Keratinocyte (primary cell): ENCODE results near the gene CPVL. TPM values are rescaled to one million over a fixed set of nuclear protein-coding genes. Genes with fewer than 3 reads are reported as not detected.

Experiments used
- DNase-seq: peaks from one replicate; pipeline ENCODE4 v3.0.0-alpha.2; 2011; ENCODE audit warnings: low read depth, missing footprints, low spot score
- FAIRE-seq: peaks from 2 replicates; lab custom pipeline; 2011; peaks lifted over from hg19 to GRCh38; lab: Jason Lieb, UNC
- H2AFZ ChIP-seq: 2 replicates; pipeline ENCODE4 v1.6.0; 2012; ENCODE audit warnings: low read length, control low read depth, inconsistent platforms; ENCODE audit not compliant: control insufficient read depth
- H3K27ac ChIP-seq: 2 replicates; pipeline ENCODE4 v1.5.1; 2011; ENCODE audit warnings: low read length; ENCODE audit not compliant: control insufficient read depth, insufficient read depth
- H3K27me3 ChIP-seq: 3 replicates; pipeline ENCODE4 v1.6.0; 2011; ENCODE audit warnings: low read length; ENCODE audit not compliant: control insufficient read depth, insufficient read depth; ENCODE audit errors: extremely low read depth
- H3K36me3 ChIP-seq, 2 experiments: 2 replicates in 1 of 2; 3 replicates in 1 of 2; pipeline ENCODE4 v1.5.1; 2011; ENCODE audit warnings: low read length in 2 of 2, mild to moderate bottlenecking in 1 of 2; ENCODE audit not compliant: control insufficient read depth in 2 of 2, insufficient read depth in 2 of 2; ENCODE audit errors: extremely low read depth in 1 of 2
- H3K4me1 ChIP-seq: 3 replicates; pipeline ENCODE4 v1.5.1; 2011; ENCODE audit warnings: low read length; ENCODE audit not compliant: control insufficient read depth, insufficient read depth; ENCODE audit errors: extremely low read depth
- H3K4me2 ChIP-seq: 3 replicates; pipeline ENCODE4 v1.6.0; 2011; ENCODE audit warnings: low read depth, low read length; ENCODE audit not compliant: control insufficient read depth, insufficient read depth; ENCODE audit errors: extremely low read depth
- H3K4me3 ChIP-seq, 3 experiments: fragments of 200-600 bp in 1 of 3; sonication (generic) in 1 of 3; 2 replicates in 2 of 3; 3 replicates in 1 of 3; pipeline ENCODE4 v1.5.1; 2011 to 2016; ENCODE audit warnings: low read length in 3 of 3, mild to moderate bottlenecking in 3 of 3, control low read depth in 2 of 3, inconsistent platforms in 1 of 3, low read depth in 1 of 3, mixed read lengths in 1 of 3, mixed run types in 1 of 3, moderate library complexity in 1 of 3; ENCODE audit not compliant: control insufficient read depth in 2 of 3, insufficient read depth in 2 of 3; ENCODE audit errors: extremely low read depth in 1 of 3
- H3K79me2 ChIP-seq: 2 replicates; pipeline ENCODE4 v1.6.0; 2012; ENCODE audit warnings: low read length; ENCODE audit not compliant: control insufficient read depth, insufficient read depth
- H3K9ac ChIP-seq: 3 replicates; pipeline ENCODE4 v1.6.0; 2011; ENCODE audit warnings: low read length; ENCODE audit not compliant: control insufficient read depth, insufficient read depth; ENCODE audit errors: extremely low read depth
- H3K9me1 ChIP-seq: 3 replicates; pipeline ENCODE4 v1.6.0; 2011; ENCODE audit warnings: low read length; ENCODE audit not compliant: control insufficient read depth, insufficient read depth; ENCODE audit errors: extremely low read depth
- H3K9me3 ChIP-seq: 2 replicates; pipeline ENCODE4 v1.5.1; 2012; ENCODE audit warnings: low read depth, low read length; ENCODE audit not compliant: control insufficient read depth
- H4K20me1 ChIP-seq: 3 replicates; pipeline ENCODE4 v1.6.0; 2011; ENCODE audit warnings: low read length; ENCODE audit not compliant: control insufficient read depth, insufficient read depth; ENCODE audit errors: extremely low read depth
- CTCF ChIP-seq, 3 experiments: IDR thresholded peaks in 1 of 3; conservative IDR thresholded peaks in 1 of 3; optimal IDR thresholded peaks in 1 of 3; 2 replicates in 2 of 3; 3 replicates in 1 of 3; pipeline versions ENCODE3 to v1.5.1; 2011; ENCODE audit warnings: low read length in 3 of 3, mild to moderate bottlenecking in 3 of 3, moderate library complexity in 2 of 3, control low read depth in 1 of 3, inconsistent platforms in 1 of 3; ENCODE audit not compliant: insufficient read depth in 2 of 3; ENCODE audit errors: extremely low read depth in 1 of 3
- EZH2 ChIP-seq: IDR thresholded peaks from one replicate; pipeline ENCODE4 v1.6.1; 2012; ENCODE audit warnings: inconsistent platforms, mild to moderate bottlenecking, low read length, moderate library complexity
- dilution Hi-C: fragments of 300-500 bp; cut with MboI; formaldehyde crosslinking; loops from one replicate; pipeline ENCODE4 v1.7.0; 2020; ENCODE audit warnings: low sequenced_read_pairs; ENCODE audit not compliant: extremely low pct_ligation_motif_present
- polyA plus RNA-seq, 5 experiments: library from polyadenylated mRNA; depleted of rRNA in 3 of 5; stranded (reverse) in 3 of 5; stranded (forward) in 1 of 5; unstranded in 1 of 5; fragments of >200 nt; gene quantifications; 1 replicate in 1 of 5; 2 replicates in 3 of 5; 3 replicates in 1 of 5; pipeline versions ENCODE4 v1.2.1 to v1.2.3, GENCODE V29; 2011 to 2012; ENCODE audit warnings: missing spikeins in 2 of 5, low read depth in 1 of 5, low replicate concordance in 1 of 5

Gene CPVL
- polyA plus RNA-seq, 1 donor (not counting 4 experiments of a cell fraction or from before 2014, with no cell fraction given) = 9.8 TPM

GRCh38 chr7:29173458-29173857 is 27.1 kb upstream of the CPVL start:
- TF ChIP-seq EZH2 (no peak), CTCF (optimal IDR thresholded peaks at IDR 0.05 in 1 of 3, IDR thresholded peaks at IDR 0.05 in 1 of 3, conservative IDR thresholded peaks at IDR 0.05 in 1 of 3; ENCODE audit: extremely low read depth in 1 of 3, insufficient read depth in 2 of 3, low read length in 3 of 3) (no peak)
- dilution Hi-C loops = no loop called here
- Histone ChIP-seq H4K20me1 (no peaks in the 10 kb centered on the region), H3K4me3 (no peak overlapping the region), H3K4me2 (no peak overlapping the region), H3K4me1 (peaks cover 6% of the 10 kb centered on the region), H3K9ac (no peak overlapping the region), H3K79me2 (no peaks in the 10 kb centered on the region), H3K27ac (no peak overlapping the region), H2AFZ (no peak overlapping the region), H3K36me3 (no peaks in the 10 kb centered on the region), H3K9me3 (no peaks in the 10 kb centered on the region), H3K9me1 (no peaks in the 10 kb centered on the region), H3K27me3 (no peaks in the 10 kb centered on the region)
- FAIRE-seq (no peak), DNase-seq (no peak)

- no peaks in the 10 kb centered on the region for H3K79me2 ChIP-seq
- no peaks in the 10 kb centered on the region for H3K9me1 ChIP-seq
- no peaks in the 10 kb centered on the region for H3K9me3 ChIP-seq
- dilution Hi-C loops = no loop called here
- no peak overlapping the region for H3K27ac ChIP-seq
- no peak for TF ChIP-seq EZH2
- no peak for TF ChIP-seq CTCF (optimal IDR thresholded peaks at IDR 0.05 in 1 of 3, IDR thresholded peaks at IDR 0.05 in 1 of 3, conservative IDR thresholded peaks at IDR 0.05 in 1 of 3; ENCODE audit: extremely low read depth in 1 of 3, insufficient read depth in 2 of 3, low read length in 3 of 3)
- H2AFZ ChIP-seq = no peak overlapping the region
- no peak overlapping the region for H3K9ac ChIP-seq
- no peaks in the 10 kb centered on the region for H3K27me3 ChIP-seq
- no peak overlapping the region for H3K4me2 ChIP-seq
- H3K4me3 ChIP-seq = no peak overlapping the region
- no peaks in the 10 kb centered on the region for H3K4me1 ChIP-seq
- DNase-seq = no peak
- FAIRE-seq = no peak
- H3K36me3 ChIP-seq = no peaks in the 10 kb centered on the region
- H4K20me1 ChIP-seq = no peaks in the 10 kb centered on the region
These were observed 24.4 kb upstream of the CPVL start for GRCh38 chr7:29170781-29171180.
